HL-60 (cell line): ENCODE data around the gene EPN2.

Experiments used
- TF ChIP-seq, protein P1 (sequence below): IDR thresholded peaks from 2 replicates; pipeline ENCODE4 v1.6.1; 2012; ENCODE audit warnings: low read depth; ENCODE audit not compliant: insufficient replicate concordance
- TF ChIP-seq, protein P2 (sequence below): IDR thresholded peaks from one replicate; pipeline ENCODE4 v1.5.1; 2011; ENCODE audit warnings: low read length, control low read depth, inconsistent platforms; ENCODE audit not compliant: insufficient read depth

DNA sequence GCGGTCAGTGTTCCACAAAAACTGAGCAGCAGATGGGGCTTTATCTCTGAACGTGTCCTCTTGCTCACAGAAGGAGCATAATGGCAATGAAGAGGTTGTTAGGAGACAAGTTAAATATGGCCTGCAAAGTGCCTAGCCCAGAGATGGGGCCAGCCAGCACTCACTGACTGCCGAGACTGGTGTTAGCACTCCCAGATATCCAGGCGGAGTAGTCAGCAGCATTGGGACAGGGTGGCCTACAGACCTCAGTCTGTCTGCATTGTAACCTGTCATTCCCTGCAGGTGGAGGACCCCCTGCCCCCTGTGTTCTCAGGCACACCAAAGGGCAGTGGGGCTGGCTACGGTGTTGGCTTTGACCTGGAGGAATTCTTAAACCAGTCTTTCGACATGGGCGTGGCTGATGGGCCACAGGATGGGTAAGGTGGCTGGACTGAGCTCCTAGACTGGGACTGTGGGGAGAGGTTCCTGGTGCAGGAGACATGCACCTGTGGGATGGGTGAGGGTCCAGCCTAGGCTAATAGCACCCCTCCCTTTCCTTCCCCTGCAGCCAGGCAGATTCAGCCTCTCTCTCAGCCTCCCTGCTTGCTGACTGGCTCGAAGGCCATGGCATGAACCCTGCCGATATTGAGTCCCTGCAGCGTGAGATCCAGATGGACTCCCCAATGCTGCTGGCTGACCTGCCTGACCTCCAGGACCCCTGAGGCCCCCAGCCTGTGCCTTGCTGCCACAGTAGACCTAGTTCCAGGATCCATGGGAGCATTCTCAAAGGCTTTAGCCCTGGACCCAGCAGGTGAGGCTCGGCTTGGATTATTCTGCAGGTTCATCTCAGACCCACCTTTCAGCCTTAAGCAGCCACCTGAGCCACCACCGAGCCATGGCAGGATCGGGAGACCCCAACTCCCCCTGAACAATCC, 145.6 kb downstream of the EPN2 start:
- TF ChIP-seq, protein P1, sequence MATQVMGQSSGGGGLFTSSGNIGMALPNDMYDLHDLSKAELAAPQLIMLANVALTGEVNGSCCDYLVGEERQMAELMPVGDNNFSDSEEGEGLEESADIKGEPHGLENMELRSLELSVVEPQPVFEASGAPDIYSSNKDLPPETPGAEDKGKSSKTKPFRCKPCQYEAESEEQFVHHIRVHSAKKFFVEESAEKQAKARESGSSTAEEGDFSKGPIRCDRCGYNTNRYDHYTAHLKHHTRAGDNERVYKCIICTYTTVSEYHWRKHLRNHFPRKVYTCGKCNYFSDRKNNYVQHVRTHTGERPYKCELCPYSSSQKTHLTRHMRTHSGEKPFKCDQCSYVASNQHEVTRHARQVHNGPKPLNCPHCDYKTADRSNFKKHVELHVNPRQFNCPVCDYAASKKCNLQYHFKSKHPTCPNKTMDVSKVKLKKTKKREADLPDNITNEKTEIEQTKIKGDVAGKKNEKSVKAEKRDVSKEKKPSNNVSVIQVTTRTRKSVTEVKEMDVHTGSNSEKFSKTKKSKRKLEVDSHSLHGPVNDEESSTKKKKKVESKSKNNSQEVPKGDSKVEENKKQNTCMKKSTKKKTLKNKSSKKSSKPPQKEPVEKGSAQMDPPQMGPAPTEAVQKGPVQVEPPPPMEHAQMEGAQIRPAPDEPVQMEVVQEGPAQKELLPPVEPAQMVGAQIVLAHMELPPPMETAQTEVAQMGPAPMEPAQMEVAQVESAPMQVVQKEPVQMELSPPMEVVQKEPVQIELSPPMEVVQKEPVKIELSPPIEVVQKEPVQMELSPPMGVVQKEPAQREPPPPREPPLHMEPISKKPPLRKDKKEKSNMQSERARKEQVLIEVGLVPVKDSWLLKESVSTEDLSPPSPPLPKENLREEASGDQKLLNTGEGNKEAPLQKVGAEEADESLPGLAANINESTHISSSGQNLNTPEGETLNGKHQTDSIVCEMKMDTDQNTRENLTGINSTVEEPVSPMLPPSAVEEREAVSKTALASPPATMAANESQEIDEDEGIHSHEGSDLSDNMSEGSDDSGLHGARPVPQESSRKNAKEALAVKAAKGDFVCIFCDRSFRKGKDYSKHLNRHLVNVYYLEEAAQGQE = no peak
- TF ChIP-seq, protein P2, sequence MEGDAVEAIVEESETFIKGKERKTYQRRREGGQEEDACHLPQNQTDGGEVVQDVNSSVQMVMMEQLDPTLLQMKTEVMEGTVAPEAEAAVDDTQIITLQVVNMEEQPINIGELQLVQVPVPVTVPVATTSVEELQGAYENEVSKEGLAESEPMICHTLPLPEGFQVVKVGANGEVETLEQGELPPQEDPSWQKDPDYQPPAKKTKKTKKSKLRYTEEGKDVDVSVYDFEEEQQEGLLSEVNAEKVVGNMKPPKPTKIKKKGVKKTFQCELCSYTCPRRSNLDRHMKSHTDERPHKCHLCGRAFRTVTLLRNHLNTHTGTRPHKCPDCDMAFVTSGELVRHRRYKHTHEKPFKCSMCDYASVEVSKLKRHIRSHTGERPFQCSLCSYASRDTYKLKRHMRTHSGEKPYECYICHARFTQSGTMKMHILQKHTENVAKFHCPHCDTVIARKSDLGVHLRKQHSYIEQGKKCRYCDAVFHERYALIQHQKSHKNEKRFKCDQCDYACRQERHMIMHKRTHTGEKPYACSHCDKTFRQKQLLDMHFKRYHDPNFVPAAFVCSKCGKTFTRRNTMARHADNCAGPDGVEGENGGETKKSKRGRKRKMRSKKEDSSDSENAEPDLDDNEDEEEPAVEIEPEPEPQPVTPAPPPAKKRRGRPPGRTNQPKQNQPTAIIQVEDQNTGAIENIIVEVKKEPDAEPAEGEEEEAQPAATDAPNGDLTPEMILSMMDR = no peak
